SK-N-SH (cell line): ENCODE results near the gene AOAH. TPM values are rescaled to one million over a fixed set of nuclear protein-coding genes. Genes with fewer than 3 reads are reported as not detected.

Experiments used
- CTCF ChIA-PET: fragments of 300-600, 350-600 bp; formaldehyde crosslinking; extraction: SDS; loops from one replicate; lab custom pipeline; 2021; lab: Yijun Ruan, JAX
- POLR2A ChIA-PET: fragments of 350-600 bp; sonication (Branson Sonifier 250); formaldehyde crosslinking; extraction: SDS; loops from one replicate; lab custom pipeline; 2020; ENCODE audit warnings: antibody characterized with exemption, inconsistent platforms; lab: Yijun Ruan, JAX
- DNase-seq: peaks from one replicate; pipeline ENCODE4 v3.0.0; 2012
- H2AFZ ChIP-seq: fragments of 200-600 bp; sonication (generic); 2 replicates; pipeline ENCODE4 v1.8.1; 2016; ENCODE audit warnings: antibody characterized with exemption, mild to moderate bottlenecking, low read depth
- H3F3A ChIP-seq: fragments of 200-600 bp; sonication (generic); replicated peaks from 2 replicates; pipeline ENCODE3; 2016; ENCODE audit warnings: antibody characterized with exemption, mild to moderate bottlenecking; ENCODE audit not compliant: insufficient read depth
- H3K27ac ChIP-seq, 2 experiments: fragments of 200-500 bp in 1 of 2; fragments of 200-600 bp in 1 of 2; sonication (Bioruptor generic) in 1 of 2; sonication (generic), shearing (Covaris generic) in 1 of 2; 2 replicates each; pipeline versions ENCODE4 v1.5.1 to v1.6.1; 2014 to 2016; ENCODE audit warnings: low read depth in 2 of 2, inconsistent platforms in 1 of 2, low read length in 1 of 2, mild to moderate bottlenecking in 1 of 2, mixed read lengths in 1 of 2
- H3K27me3 ChIP-seq: fragments of 200-600 bp; sonication (generic), shearing (Covaris generic); 2 replicates; pipeline ENCODE4 v1.6.1; 2016; ENCODE audit warnings: mixed run types; ENCODE audit not compliant: insufficient read depth
- H3K36me3 ChIP-seq, 2 experiments: fragments of 200-500 bp in 1 of 2; fragments of 200-600 bp in 1 of 2; sonication (Bioruptor generic) in 1 of 2; sonication (generic) in 1 of 2; replicated peaks in 1 of 2; 2 replicates each; pipeline versions ENCODE3 to v1.5.1; 2014 to 2016; ENCODE audit warnings: low read length in 1 of 2, mild to moderate bottlenecking in 1 of 2; ENCODE audit not compliant: insufficient read depth in 2 of 2, control insufficient read depth in 1 of 2
- H3K4me1 ChIP-seq, 2 experiments: fragments of 200-500 bp in 1 of 2; fragments of 200-600 bp in 1 of 2; sonication (Bioruptor generic) in 1 of 2; sonication (generic), shearing (Covaris generic) in 1 of 2; 2 replicates each; pipeline versions ENCODE4 v1.5.1 to v1.6.1; 2014 to 2016; ENCODE audit warnings: low read depth in 1 of 2, low read length in 1 of 2, mixed run types in 1 of 2; ENCODE audit not compliant: insufficient read depth in 2 of 2, control insufficient read depth in 1 of 2
- H3K4me2 ChIP-seq: fragments of 200-600 bp; sonication (generic), shearing (Covaris generic); 2 replicates; pipeline ENCODE4 v1.6.1; 2017; ENCODE audit warnings: mixed run types
- H3K4me3 ChIP-seq, 2 experiments: fragments of 200-500 bp in 1 of 2; fragments of 200-600 bp in 1 of 2; sonication (Bioruptor generic) in 1 of 2; sonication (generic), shearing (Covaris generic) in 1 of 2; 2 replicates each; pipeline versions ENCODE4 v1.5.1 to v1.8.1; 2014 to 2016; ENCODE audit warnings: low read depth in 2 of 2, inconsistent platforms in 1 of 2, low read length in 1 of 2, mild to moderate bottlenecking in 1 of 2, mixed read lengths in 1 of 2, moderate library complexity in 1 of 2
- H3K79me2 ChIP-seq: fragments of 200-600 bp; sonication (generic); 2 replicates; pipeline ENCODE4 v1.8.1; 2017; ENCODE audit warnings: mild to moderate bottlenecking; ENCODE audit not compliant: insufficient read depth
- H3K9ac ChIP-seq: fragments of 200-600 bp; sonication (generic); 2 replicates; pipeline ENCODE4 v1.6.1; 2017; ENCODE audit warnings: mixed run types
- H3K9me2 ChIP-seq: fragments of 200-600 bp; sonication (generic); 2 replicates; pipeline ENCODE4 v1.6.1; 2017; ENCODE audit warnings: mixed run types
- H3K9me3 ChIP-seq: fragments of 200-600 bp; sonication (generic); 2 replicates; pipeline ENCODE4 v1.6.1; 2017; ENCODE audit warnings: mixed run types, mild to moderate bottlenecking, moderate library complexity
- H4K20me1 ChIP-seq: fragments of 200-600 bp; sonication (generic); 2 replicates; pipeline ENCODE4 v1.6.1; 2017; ENCODE audit warnings: mild to moderate bottlenecking, mixed run types; ENCODE audit not compliant: insufficient read depth
- EZH2phosphoT487 ChIP-seq: fragments of 200-600 bp; sonication (generic); IDR thresholded peaks from 2 replicates; pipeline ENCODE4 v1.6.1; 2017; ENCODE audit warnings: low read depth, mixed run types, mild to moderate bottlenecking, antibody characterized with exemption, moderate library complexity, borderline replicate concordance
- FOXJ3 ChIP-seq: sonication (generic); formaldehyde crosslinking; IDR thresholded peaks from 2 replicates; pipeline ENCODE4 v1.5.1; 2020; ENCODE audit warnings: mild to moderate bottlenecking, missing genetic modification reagents
- FOXM1 ChIP-seq: IDR thresholded peaks from 2 replicates; pipeline ENCODE4 v1.4.0; 2012; ENCODE audit warnings: low read depth, mild to moderate bottlenecking
- GABPA ChIP-seq: IDR thresholded peaks from 2 replicates; pipeline ENCODE4 v1.4.0; 2012; ENCODE audit warnings: low read depth, mild to moderate bottlenecking
- GATA2 ChIP-seq: sonication (generic); formaldehyde crosslinking; IDR thresholded peaks from 2 replicates; pipeline ENCODE4 v1.5.0; 2020; ENCODE audit warnings: mild to moderate bottlenecking, missing genetic modification reagents
- IRF3 ChIP-seq: fragments of 150-350 bp; IDR thresholded peaks from 2 replicates; pipeline ENCODE4 v1.6.1; 2016; ENCODE audit warnings: mild to moderate bottlenecking, low read depth, low read length
- JUND ChIP-seq: IDR thresholded peaks from 2 replicates; pipeline ENCODE4 v1.4.0; 2012
- MEF2A ChIP-seq: IDR thresholded peaks from 2 replicates; pipeline ENCODE4 v1.4.0; 2012; ENCODE audit warnings: low read depth, borderline replicate concordance
- POLR2AphosphoS5 ChIP-seq: IDR thresholded peaks from 2 replicates; pipeline ENCODE4 v1.6.1; 2012; ENCODE audit warnings: low read depth, low read length
- RAD21 ChIP-seq: IDR thresholded peaks from 2 replicates; pipeline ENCODE4 v1.6.1; 2012; ENCODE audit warnings: mild to moderate bottlenecking, low read length
- REST ChIP-seq: IDR thresholded peaks from 2 replicates; pipeline ENCODE4 v1.6.1; 2012; ENCODE audit warnings: mild to moderate bottlenecking, low read depth, low read length, moderate library complexity
- RFX5 ChIP-seq: IDR thresholded peaks from 2 replicates; pipeline ENCODE4 v1.6.1; 2012; ENCODE audit warnings: mild to moderate bottlenecking, improper control_type of control experiment, low read length
- RXRA ChIP-seq: IDR thresholded peaks from 2 replicates; pipeline ENCODE4 v1.4.0; 2012; ENCODE audit warnings: low read depth, mild to moderate bottlenecking, borderline replicate concordance
- YY1 ChIP-seq: IDR thresholded peaks from 2 replicates; pipeline ENCODE4 v1.4.0; 2012; ENCODE audit warnings: low read depth, mild to moderate bottlenecking
- WGBS: methylation state at CpG from one replicate; pipeline ENCODE4 v1.1.6; 2017; ENCODE audit warnings: low lambda C conversion rate; 5-methylcytosine and 5-hydroxymethylcytosine counted together
- polyA plus RNA-seq, 3 experiments: library from polyadenylated mRNA; depleted of rRNA; stranded (reverse); fragments of >200 nt; gene quantifications; 2 replicates each; pipeline ENCODE4 v1.2.3, GENCODE V29; 2012
- TF ChIP-seq, protein P1 (sequence below): IDR thresholded peaks from 2 replicates; pipeline ENCODE4 v1.4.0; 2012; ENCODE audit warnings: low read depth, borderline replicate concordance

Gene AOAH
- polyA plus RNA-seq, 1 of the 3 experiments (the other 2 are of a cell fraction): not detected

GRCh38 chr7:36642010-36642409 lies 82.3 kb downstream of the AOAH start:
- H3K9me3 ChIP-seq: no peaks in the 10 kb centered on the region
- no peaks in the 10 kb centered on the region for H3F3A ChIP-seq
- ChIA-PET POLR2A (no interaction called here), CTCF (interaction anchor here (1.2 to 1.5 kb wide), 2 partner anchors 11 to 15 kb away, joined by 3 read pairs; no protein-coding TSS in a partner anchor)
- no peak overlapping the region for H2AFZ ChIP-seq
- 73% methylated on average over 3 of the region's 3 CpGs for WGBS
- no peaks in the 10 kb centered on the region for H3K79me2 ChIP-seq
- no peak overlapping the region for H3K9ac ChIP-seq
- no peaks in the 10 kb centered on the region for H3K4me1 ChIP-seq
- H3K4me3 ChIP-seq: no peak overlapping the region
- no peak for DNase-seq
- H3K27me3 ChIP-seq: peaks cover 14% of the 10 kb centered on the region; the same call in 1 of the 2 replicates
- no peaks in the 10 kb centered on the region for H4K20me1 ChIP-seq
- H3K9me2 ChIP-seq: no peaks in the 10 kb centered on the region
- H3K27ac ChIP-seq: no peak overlapping the region
- no peak overlapping the region for H3K4me2 ChIP-seq
- no peaks in the 10 kb centered on the region for H3K36me3 ChIP-seq
- TF ChIP-seq EZH2phosphoT487 (no peak), REST (no peak), YY1 (no peak), MEF2A (no peak), GABPA (no peak), JUND (no peak), RFX5 (no peak), RAD21 (no peak), FOXJ3 (CRISPR knock-in tag) (no peak), GATA2 (CRISPR knock-in tag) (no peak), IRF3 (no peak), FOXM1 (no peak), POLR2AphosphoS5 (no peak), RXRA (no peak)
- TF ChIP-seq, protein P1, sequence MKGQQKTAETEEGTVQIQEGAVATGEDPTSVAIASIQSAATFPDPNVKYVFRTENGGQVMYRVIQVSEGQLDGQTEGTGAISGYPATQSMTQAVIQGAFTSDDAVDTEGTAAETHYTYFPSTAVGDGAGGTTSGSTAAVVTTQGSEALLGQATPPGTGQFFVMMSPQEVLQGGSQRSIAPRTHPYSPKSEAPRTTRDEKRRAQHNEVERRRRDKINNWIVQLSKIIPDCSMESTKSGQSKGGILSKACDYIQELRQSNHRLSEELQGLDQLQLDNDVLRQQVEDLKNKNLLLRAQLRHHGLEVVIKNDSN: no peak
